Stimulated activated naive B cell treated with anti-CD40 and anti-IgM and Interleukin-4, amounts not matched to agents 10 μg/mL and 1 μg/mL and 100 μg/mL, for 72 hours (primary cell): Measurements from ENCODE around the gene MZB1.

ENCODE experiments used
- ATAC-seq, 2 donors: fragments of 150-1000 bp; cut with Tn5 transposase; replicated peaks; 2 replicates each; pipeline ENCODE4 v1.10.0; 2021; ENCODE audit warnings: moderate library complexity in 1 of 2
- DNase-seq: peaks from one replicate; pipeline ENCODE4 v3.0.0; 2021
- H3K27ac Mint-ChIP-seq: one replicate; pipeline ENCODE4 v1.8.0; 2022; ENCODE audit warnings: mild to moderate bottlenecking, mixed read lengths
- H3K27me3 Mint-ChIP-seq, 2 donors: one replicate each; pipeline ENCODE4 v1.8.0; 2022; ENCODE audit warnings: mixed read lengths in 2 of 2
- H3K36me3 Mint-ChIP-seq, 2 donors: one replicate each; pipeline ENCODE4 v1.8.0; 2022; ENCODE audit warnings: mixed read lengths in 2 of 2, mild to moderate bottlenecking in 1 of 2
- H3K4me1 Mint-ChIP-seq, 2 donors: one replicate each; pipeline ENCODE4 v1.8.0; 2022; ENCODE audit warnings: mixed read lengths in 2 of 2, mild to moderate bottlenecking in 1 of 2
- H3K4me3 Mint-ChIP-seq, 2 donors: one replicate each; pipeline ENCODE4 v1.8.0; 2022; ENCODE audit warnings: mild to moderate bottlenecking in 2 of 2, mixed read lengths in 2 of 2, moderate library complexity in 1 of 2
- H3K9me3 Mint-ChIP-seq, 2 donors: one replicate each; pipeline ENCODE4 v1.8.0; 2022; ENCODE audit warnings: mixed read lengths in 2 of 2, mild to moderate bottlenecking in 1 of 2

Gene MZB1, protein sequence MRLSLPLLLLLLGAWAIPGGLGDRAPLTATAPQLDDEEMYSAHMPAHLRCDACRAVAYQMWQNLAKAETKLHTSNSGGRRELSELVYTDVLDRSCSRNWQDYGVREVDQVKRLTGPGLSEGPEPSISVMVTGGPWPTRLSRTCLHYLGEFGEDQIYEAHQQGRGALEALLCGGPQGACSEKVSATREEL

DNA sequence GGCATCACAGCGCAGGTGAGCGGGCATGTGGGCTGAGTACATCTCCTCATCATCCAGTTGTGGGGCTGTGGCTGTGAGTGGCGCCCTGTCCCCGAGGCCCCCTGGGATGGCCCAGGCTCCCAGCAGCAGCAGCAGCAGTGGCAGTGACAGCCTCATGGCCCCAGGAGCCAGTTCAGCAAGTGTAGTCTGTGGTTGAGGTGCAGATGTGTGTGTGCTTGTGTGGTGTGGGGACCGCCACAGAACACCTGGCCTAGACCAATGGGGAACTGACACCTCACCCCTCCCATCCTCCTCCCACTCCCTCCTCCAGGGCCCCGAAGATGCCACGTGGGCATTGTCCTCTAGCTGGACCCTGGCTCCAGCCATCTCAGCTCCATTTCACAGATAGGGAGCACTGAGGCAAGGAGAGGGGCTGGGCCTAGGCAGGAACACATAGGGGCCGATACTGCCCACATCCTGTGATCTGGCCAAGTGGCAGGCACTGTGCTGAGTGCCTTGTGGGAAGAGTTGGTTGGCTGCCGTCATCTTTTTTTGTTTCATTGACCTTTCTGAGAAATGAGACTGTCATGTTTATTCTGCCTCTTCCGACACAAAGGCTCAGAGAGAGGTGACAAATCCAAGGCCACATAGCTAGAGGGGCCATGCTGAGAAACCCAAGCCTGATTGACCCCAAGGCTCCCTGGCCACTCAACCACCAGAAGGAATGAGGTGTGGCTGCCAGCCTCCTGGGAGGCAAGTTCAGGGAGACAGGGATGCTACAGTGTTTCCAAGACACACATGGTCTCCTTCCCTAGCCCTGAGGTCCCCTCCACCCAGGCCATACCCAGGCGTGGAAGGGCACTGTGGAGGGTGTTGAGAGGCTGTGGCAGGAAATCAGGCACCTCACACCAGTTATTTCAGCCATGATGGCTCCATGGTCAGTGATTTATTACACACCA is at the start of gene MZB1:
TSS of gene MZB1 (minus strand) at position 213 of the 938 bp plus-strand sequence. CDS start at position 156, 57 bp downstream.
- Mint-ChIP-seq H3K4me3 (peak within 1 kb of the TSS; percentile 92 to 97), H3K9me3 (no peaks in the 10 kb centered on the region), H3K4me1 (peaks cover 56 to 85% of the 10 kb centered on the region in 2 donors), H3K27me3 (no peaks in the 10 kb centered on the region), H3K27ac (peak within 1 kb of the TSS; percentile 97), H3K36me3 (peaks cover 13 to 43% of the 10 kb centered on the region in 2 donors)
- peak; percentile 84 for DNase-seq
- peak; percentile 56 to 65 for ATAC-seq

DNA sequence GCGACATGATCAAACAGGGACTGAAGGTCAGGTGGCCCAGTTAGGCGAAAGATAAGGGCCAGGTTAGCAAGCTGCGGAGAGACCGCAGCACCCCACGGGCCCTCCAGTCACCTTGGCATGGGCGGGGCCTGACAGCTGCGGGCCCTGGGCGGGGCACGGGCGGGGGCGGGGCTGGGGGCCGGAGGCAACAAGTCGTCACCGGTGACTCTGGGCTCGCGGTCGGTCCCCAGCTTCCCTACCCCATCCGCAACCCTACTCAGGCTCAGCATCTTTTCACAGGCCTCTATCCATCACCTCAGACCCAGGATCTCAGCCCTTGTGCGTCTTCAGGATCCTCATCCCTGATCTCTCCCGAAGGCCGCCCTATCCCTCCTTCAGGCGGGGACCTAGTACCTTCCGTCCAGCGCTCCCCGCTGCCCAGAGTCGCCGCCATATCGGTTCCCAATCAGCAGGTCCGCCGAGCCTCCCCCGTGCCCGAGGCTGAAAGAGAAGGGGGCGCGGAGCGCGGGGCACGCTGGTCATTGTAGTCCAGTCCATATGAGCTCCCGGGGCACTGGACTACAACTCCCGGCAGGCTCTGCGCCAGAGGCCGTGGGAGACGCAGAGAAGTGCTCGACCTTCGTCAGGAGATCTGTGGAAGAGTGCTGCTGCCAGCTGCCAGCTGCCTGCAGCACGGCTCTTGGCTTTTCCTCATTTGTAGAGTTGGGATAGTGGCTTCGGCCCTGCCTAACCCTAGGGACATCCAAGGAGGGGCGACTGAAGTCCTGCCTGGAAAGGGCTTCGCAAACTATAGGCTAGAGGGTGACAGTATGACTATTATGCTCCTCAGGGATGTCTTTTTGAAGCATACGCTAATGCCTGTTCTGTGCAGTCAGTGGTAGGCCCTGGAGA is 49.5 kb upstream of the MZB1 start, which contains the start of gene DNAJC18:
TSS of gene DNAJC18 (minus strand) at position 513 of the 891 bp plus-strand sequence. CDS start at position 433, 80 bp downstream.
- peaks cover 12 to 21% of the 10 kb centered on the region in 2 donors for H3K36me3 Mint-ChIP-seq
- peak within 1 kb of the TSS; percentile 100 for H3K27ac Mint-ChIP-seq
- peaks cover 0 to 4% of the 10 kb centered on the region in 2 donors for H3K27me3 Mint-ChIP-seq
- H3K4me3 Mint-ChIP-seq, result peak within 1 kb of the TSS; percentile 96 to 99
- H3K4me1 Mint-ChIP-seq, result peaks cover 18 to 28% of the 10 kb centered on the region in 2 donors
- peak; percentile 96 to 99 for ATAC-seq
- no peaks in the 10 kb centered on the region for H3K9me3 Mint-ChIP-seq
- DNase-seq, result peak; percentile 91

DNA sequence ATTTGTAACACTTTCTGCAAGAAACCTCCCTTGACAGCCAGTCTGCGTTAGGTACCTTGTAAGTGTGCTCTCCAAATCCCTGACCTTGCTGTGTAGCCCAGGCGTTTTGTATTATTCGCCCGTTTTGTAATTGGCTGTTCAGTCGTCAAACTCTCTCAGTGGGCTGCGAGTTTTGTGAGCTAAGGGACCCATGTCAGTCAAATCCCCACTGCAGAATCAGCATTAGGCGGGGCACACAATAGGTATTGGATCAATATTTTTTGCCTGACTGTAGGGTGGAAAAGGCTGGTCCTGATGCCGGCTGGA is 48.9 kb upstream of the MZB1 start:
- H3K4me1 Mint-ChIP-seq, result peaks cover 18 to 26% of the 10 kb centered on the region in 2 donors
- H3K27me3 Mint-ChIP-seq, result peaks cover 0 to 4% of the 10 kb centered on the region in 2 donors
- peaks cover 12 to 21% of the 10 kb centered on the region in 2 donors for H3K36me3 Mint-ChIP-seq
- DNase-seq, result no peak
- no peaks in the 10 kb centered on the region for H3K9me3 Mint-ChIP-seq
- H3K27ac Mint-ChIP-seq, result peak overlapping the region; percentile 100
- H3K4me3 Mint-ChIP-seq, result peak overlapping the region; percentile 96 to 99
- ATAC-seq, result no peak

DNA sequence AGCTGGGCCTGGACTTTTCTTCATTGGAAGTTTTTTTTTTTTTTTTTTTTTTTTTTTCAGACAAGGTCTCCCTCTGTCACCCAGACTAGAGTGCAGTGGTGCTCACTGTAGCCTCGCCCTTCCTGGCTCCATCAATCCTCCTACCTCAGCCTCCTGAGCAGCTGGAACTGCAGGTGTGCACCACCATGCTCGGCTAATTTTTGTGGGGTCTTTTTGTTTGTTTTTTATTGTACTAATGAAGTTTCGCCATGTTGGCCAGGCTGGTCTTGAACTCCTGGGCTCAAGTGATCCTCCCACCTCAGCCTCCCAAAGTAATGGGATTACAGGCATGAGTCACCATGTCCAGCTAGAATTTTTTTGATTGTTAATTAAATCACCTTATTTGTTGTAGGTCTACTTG is 46.0 kb upstream of the MZB1 start:
- H3K4me1 Mint-ChIP-seq, result peaks cover 18 to 20% of the 10 kb centered on the region in 2 donors
- H3K27me3 Mint-ChIP-seq, result no peaks in the 10 kb centered on the region
- H3K9me3 Mint-ChIP-seq, result no peaks in the 10 kb centered on the region
- H3K27ac Mint-ChIP-seq, result no peak overlapping the region
- no peak for DNase-seq
- ATAC-seq, result no peak
- no peak overlapping the region for H3K4me3 Mint-ChIP-seq
- peaks cover 12 to 25% of the 10 kb centered on the region in 2 donors for H3K36me3 Mint-ChIP-seq

DNA sequence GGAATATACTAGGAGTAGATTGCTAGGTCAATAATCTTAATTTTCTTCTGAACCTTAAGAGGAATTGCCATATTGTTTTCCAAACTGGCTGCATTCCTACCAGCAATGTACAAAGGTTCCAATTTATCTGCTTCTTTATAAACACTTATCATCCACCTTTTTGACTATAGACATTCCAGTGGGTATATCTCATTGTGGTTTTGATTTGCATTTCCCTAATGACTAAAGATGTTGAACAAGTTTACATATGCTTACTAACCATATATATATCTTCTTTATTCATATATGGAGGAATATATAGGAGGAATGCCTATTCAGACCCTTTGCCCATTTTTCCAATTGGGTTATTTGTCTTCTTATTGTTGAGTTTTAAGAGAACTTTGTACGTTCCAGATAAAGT is 42.0 kb upstream of the MZB1 start:
- DNase-seq (no peak), ATAC-seq (no peak)
- Mint-ChIP-seq H3K27ac (no peak overlapping the region), H3K4me3 (no peak overlapping the region), H3K27me3 (no peaks in the 10 kb centered on the region), H3K9me3 (no peaks in the 10 kb centered on the region), H3K36me3 (peaks cover 20 to 32% of the 10 kb centered on the region in 2 donors), H3K4me1 (no peaks in the 10 kb centered on the region)

DNA sequence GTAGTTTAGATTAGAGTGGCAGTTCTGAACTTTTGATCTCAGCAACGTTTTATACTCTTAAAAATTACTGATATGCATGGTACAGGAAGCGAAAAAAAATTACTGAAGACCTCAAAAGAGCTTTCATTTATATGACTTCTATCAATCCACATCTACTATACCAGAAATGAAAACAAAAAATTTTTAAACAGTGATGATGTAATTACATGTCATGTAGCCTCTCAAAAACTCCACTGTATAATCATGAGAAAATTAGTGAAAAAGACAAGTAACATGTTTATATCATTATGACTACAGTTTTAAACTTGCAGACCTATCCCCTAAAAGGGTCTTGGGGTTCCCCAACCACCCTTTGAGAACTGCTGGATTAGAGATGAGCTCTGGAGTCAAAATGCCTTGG is 40.3 kb upstream of the MZB1 start:
- ATAC-seq (no peak), DNase-seq (no peak)
- Mint-ChIP-seq H3K36me3 (peaks cover 24 to 30% of the 10 kb centered on the region in 2 donors), H3K9me3 (no peaks in the 10 kb centered on the region), H3K27me3 (no peaks in the 10 kb centered on the region), H3K4me3 (no peak overlapping the region), H3K4me1 (no peaks in the 10 kb centered on the region), H3K27ac (no peak overlapping the region)

DNA sequence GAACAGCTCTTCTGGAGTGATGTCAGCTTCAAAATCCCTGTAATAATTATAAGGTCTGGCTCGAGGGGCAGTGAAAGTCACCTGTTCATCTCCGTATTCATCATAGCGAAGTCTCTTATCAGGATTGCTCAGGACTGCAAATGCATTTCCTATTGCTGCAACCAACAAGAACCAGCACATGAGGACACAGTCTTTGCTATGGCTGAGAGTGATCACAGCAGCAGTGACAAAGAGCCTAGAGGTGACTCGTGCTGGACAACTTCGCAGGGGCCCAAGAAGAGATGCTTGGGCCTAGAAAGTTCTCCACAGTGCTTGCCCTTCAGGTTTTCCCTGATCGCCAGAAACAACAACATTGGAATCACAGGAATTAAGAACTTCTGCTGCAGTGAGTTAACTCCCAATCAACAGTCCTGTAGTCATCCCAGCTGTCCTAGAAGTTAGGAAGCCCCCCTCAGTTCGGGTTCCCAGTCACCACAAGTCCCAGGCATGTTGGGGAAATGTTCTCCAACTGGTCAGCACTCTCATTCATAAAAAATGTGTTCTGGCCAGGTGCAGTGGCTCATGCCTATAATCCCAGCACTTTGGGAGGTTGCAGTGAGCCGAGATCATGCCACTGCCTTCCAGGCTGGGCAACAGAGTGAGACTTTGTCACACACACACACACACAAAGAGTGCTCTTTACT is 36.6 kb upstream of the MZB1 start:
- Mint-ChIP-seq H3K4me1 (peaks cover 4 to 5% of the 10 kb centered on the region in 2 donors), H3K36me3 (peaks cover 38 to 43% of the 10 kb centered on the region in 2 donors), H3K27me3 (no peaks in the 10 kb centered on the region), H3K27ac (no peak overlapping the region), H3K4me3 (no peak overlapping the region), H3K9me3 (no peaks in the 10 kb centered on the region)
- ATAC-seq (no peak), DNase-seq (no peak)

DNA sequence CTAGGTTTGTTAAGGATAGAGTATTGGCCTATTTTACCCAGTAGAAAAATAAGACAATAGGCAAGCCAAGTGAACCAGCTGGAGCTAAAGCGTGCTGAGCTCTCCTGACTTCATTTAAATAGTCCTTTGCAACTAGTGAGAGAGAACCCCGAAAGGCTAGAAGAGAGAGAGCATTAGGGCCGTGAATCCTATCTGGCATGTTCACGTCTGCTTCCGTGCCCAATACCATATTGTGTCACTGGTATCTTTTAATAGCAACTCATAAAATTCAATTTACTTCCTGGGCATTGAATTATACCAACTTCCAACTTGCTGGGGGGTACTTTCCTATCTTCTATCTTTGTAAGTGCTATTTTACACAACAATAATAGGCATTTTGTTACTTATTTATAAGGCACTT is 35.8 kb upstream of the MZB1 start:
- Mint-ChIP-seq H3K4me1 (peaks cover 4 to 5% of the 10 kb centered on the region in 2 donors), H3K4me3 (no peak overlapping the region)

DNA sequence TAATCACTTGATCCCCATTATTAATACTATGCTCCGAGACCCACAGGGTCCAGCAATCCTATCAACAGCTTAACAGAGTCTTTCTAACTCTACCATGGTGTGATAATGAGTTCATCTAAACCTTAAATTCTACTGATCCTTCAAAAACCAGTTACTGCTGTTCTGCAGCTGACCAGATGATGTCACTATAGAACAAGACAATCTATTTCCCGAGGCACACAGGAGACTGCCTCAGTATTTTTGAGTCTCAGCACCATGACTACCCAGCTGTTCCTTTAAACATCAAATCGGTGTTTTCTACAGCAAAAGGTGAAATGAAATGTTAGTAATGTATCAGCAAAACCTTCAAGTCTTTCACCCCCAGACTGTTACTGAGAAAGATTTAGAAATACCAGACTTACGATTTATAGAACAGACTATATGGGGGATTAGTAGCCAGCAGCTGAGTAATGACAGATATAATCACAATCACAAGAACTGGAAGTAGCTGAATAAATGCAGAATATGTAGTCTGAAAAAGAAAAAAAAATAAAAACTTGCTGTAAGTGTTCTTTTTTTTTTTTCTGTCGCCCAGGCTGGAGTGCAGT is 32.7 kb upstream of the MZB1 start:
- no peaks in the 10 kb centered on the region for H3K27me3 Mint-ChIP-seq
- peaks cover 51 to 53% of the 10 kb centered on the region in 2 donors for H3K36me3 Mint-ChIP-seq
- DNase-seq, result peak; percentile 53
- H3K27ac Mint-ChIP-seq, result no peak overlapping the region
- no peaks in the 10 kb centered on the region for H3K9me3 Mint-ChIP-seq
- H3K4me1 Mint-ChIP-seq, result peaks cover 4 to 5% of the 10 kb centered on the region in 2 donors
- no peak overlapping the region for H3K4me3 Mint-ChIP-seq
- peak; percentile 92 for ATAC-seq

More for the DNA sequence above, 35.8 kb upstream of the MZB1 start:
- H3K36me3 Mint-ChIP-seq, result peaks cover 43 to 47% of the 10 kb centered on the region in 2 donors
- H3K27ac Mint-ChIP-seq, result no peak overlapping the region
- DNase-seq (no peak), ATAC-seq (no peak)
- H3K27me3 Mint-ChIP-seq, result no peaks in the 10 kb centered on the region
- no peaks in the 10 kb centered on the region for H3K9me3 Mint-ChIP-seq

DNA sequence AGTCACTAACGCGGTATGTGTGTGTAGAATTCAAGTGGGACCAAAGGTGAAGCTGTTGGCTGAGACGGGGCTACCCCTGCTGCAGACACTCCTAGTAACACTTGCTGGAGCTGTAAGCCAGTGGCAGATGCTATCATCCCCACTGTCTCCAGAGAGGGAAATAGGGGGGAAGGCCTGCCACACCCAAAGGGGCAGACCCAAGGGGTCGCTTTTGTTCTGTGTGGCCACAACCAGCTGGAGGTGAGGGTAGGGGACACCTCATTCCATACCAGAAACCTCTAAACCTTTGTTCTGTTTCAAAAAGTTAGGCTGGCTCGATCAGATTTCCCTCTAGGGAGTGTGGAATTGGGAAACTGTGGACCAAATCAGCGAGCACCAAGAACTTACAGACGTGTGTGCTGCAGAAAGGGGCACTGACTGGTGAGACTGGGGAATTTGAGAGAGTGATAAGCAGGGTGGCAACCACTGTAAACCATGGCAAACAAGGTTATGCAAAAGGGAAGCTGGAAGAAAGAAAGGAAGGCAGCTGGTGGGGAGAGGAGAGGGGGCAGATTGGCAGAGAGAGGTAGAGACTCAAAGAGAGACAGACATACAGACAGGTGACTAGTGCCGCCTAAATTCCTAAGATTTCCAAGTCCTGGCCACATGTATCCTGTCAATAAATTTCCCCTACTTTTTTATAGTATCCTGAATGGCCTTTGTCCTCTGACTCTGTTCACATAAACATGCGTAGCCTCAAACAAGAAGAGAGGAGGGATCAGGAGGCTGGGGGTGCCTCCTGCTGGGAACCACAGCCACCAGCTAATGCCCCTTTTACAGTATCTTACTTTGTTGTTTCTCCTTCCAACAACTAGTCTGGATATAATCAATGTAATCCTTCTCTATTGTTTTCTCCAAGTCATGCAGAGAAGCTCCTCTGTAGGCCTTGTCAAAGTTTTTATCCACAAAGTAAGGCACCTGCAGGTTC is 29.8 kb upstream of the MZB1 start:
- ATAC-seq, result no peak
- Mint-ChIP-seq H3K36me3 (peaks cover 40 to 48% of the 10 kb centered on the region in 2 donors), H3K27me3 (no peaks in the 10 kb centered on the region), H3K4me1 (peaks cover 10 to 30% of the 10 kb centered on the region in 2 donors), H3K4me3 (no peak overlapping the region), H3K27ac (no peak overlapping the region), H3K9me3 (no peaks in the 10 kb centered on the region)
- no peak for DNase-seq

DNA sequence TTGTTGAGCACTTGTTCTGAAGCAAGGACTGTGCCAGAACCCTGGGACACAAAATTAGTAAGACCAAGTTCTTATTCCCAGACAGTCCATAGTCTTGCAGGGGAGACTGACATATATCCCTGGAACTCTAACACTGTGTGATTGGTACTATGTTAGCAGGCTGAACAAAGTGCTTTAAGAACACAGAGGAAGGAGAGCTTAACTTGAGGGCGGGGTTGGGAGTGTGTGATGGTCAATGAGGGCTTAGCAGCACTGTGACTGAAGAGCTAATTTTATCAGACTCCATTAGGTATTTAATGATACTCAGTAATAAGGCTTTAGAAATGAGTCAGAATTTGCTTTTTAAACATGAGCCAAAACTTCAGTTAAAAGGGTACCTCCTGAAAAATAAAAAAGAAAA is 29.1 kb upstream of the MZB1 start:
- Mint-ChIP-seq H3K27me3 (no peaks in the 10 kb centered on the region), H3K36me3 (peaks cover 38 to 45% of the 10 kb centered on the region in 2 donors), H3K4me1 (peaks cover 10 to 32% of the 10 kb centered on the region in 2 donors), H3K27ac (no peak overlapping the region), H3K4me3 (no peak overlapping the region), H3K9me3 (no peaks in the 10 kb centered on the region)
- ATAC-seq (no peak), DNase-seq (no peak)

DNA sequence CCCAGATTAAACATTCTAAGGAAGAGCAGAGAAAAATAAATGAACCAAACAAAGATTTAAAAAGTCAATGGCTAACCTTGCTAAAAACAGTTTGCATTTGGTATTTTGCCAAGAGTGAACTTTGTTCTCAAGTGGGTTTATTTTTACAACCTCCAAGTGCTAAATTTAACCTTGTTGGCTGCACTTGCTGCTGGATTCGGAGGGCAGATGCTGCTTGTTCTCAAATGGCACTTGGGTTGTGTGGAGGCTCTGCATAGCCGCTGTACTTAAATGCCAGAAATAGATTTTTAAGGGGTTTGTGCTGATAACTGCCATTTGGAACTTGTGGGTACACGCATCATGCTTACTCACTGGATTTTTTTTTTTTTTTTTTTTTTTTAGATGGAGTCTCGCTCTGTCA is 27.5 kb upstream of the MZB1 start:
- Mint-ChIP-seq H3K4me3 (no peak overlapping the region), H3K4me1 (peaks cover 7 to 28% of the 10 kb centered on the region in 2 donors), H3K27me3 (no peaks in the 10 kb centered on the region), H3K36me3 (peaks cover 36 to 50% of the 10 kb centered on the region in 2 donors), H3K27ac (no peak overlapping the region), H3K9me3 (no peaks in the 10 kb centered on the region)
- ATAC-seq (peak; percentile 64 to 65), DNase-seq (no peak)
